K562 (cell line): ENCODE measurements around the gene RGS7BP. TPM values are rescaled to one million over a fixed set of nuclear protein-coding genes. Genes with fewer than 3 reads are reported as not detected.

Experiments used
- ATAC-seq: fragments of 200-7000 bp; cut with Tn5 transposase; 3 replicates; pipeline ENCODE4 v1.9.1; 2020; ENCODE audit warnings: moderate library complexity
- BruUV-seq: library from RNA; stranded (reverse); fragments of 400-500 nt; replicated peaks from 2 replicates; lab custom pipeline; 2021; lab: Mats Ljungman, UMichigan
- CTCF ChIA-PET: fragments of 300-600 bp; formaldehyde crosslinking; extraction: SDS; loops from one replicate; lab custom pipeline; 2021; ENCODE audit warnings: low intra/inter-chr PET ratio; lab: Yijun Ruan, JAX
- POLR2A ChIA-PET: fragments of 300-600, 350-650 bp; sonication (Branson Sonifier 250); formaldehyde crosslinking; extraction: SDS; loops from one replicate; lab custom pipeline; 2021; ENCODE audit warnings: antibody characterized with exemption, inconsistent platforms; lab: Yijun Ruan, JAX
- DNase-seq, 4 experiments: peaks; one replicate each; pipeline versions ENCODE4 v3.0.0 to v3.0.0-alpha.2; 2011 to 2018; ENCODE audit warnings: low spot score in 3 of 4, mixed read lengths in 3 of 4; ENCODE audit errors: extremely low read depth in 1 of 4
- FAIRE-seq: peaks from 2 replicates; lab custom pipeline; 2011; peaks lifted over from hg19 to GRCh38; lab: Jason Lieb, UNC
- H2AFZ ChIP-seq: 2 replicates; pipeline ENCODE4 v1.6.0; 2011; ENCODE audit warnings: low read depth, low read length, control low read depth, inconsistent platforms
- H3K27ac ChIP-seq: fragments of 200-600 bp; 3 replicates; pipeline ENCODE4 v1.8.0; 2011; ENCODE audit warnings: low read depth, mild to moderate bottlenecking, control low read depth, inconsistent platforms, low read length, moderate library complexity, mixed read lengths; ENCODE audit errors: extremely low read depth
- H3K27me3 ChIP-seq, 2 experiments: fragments of 300-600 bp in 1 of 2; 2 replicates in 1 of 2; 3 replicates in 1 of 2; pipeline versions ENCODE4 v1.6.0 to v1.8.0; 2011; ENCODE audit warnings: inconsistent platforms in 2 of 2, low read length in 2 of 2, mild to moderate bottlenecking in 1 of 2, mixed read lengths in 1 of 2, moderate library complexity in 1 of 2; ENCODE audit not compliant: control insufficient read depth in 2 of 2, insufficient read depth in 2 of 2
- H3K36me3 ChIP-seq: fragments of 300-600 bp; 3 replicates; pipeline ENCODE4 v1.8.0; 2011; ENCODE audit warnings: mild to moderate bottlenecking, low read length, inconsistent platforms; ENCODE audit not compliant: control insufficient read depth, insufficient read depth
- H3K4me1 ChIP-seq, 2 experiments: fragments of 200-600 bp in 1 of 2; replicated peaks in 1 of 2; 2 replicates in 1 of 2; 3 replicates in 1 of 2; pipeline versions ENCODE4 v1.5.1 to v1.8.0; 2011; ENCODE audit warnings: inconsistent platforms in 2 of 2, low read length in 2 of 2, mild to moderate bottlenecking in 1 of 2, mixed read lengths in 1 of 2, moderate library complexity in 1 of 2; ENCODE audit not compliant: control insufficient read depth in 2 of 2, insufficient read depth in 2 of 2
- H3K4me2 ChIP-seq: 2 replicates; pipeline ENCODE4 v1.6.1; 2011; ENCODE audit warnings: low read length, control low read depth, inconsistent platforms, mixed read lengths; ENCODE audit not compliant: insufficient read depth
- H3K4me3 ChIP-seq: fragments of 200-600 bp; sonication (generic), shearing (Covaris generic); 2 replicates; pipeline ENCODE4 v1.5.1; 2016; ENCODE audit warnings: control low read depth, inconsistent platforms
- H3K79me2 ChIP-seq: fragments of 200-600 bp; 3 replicates; pipeline ENCODE4 v1.8.0; 2011; ENCODE audit warnings: low read length, inconsistent platforms; ENCODE audit not compliant: control insufficient read depth, insufficient read depth
- H3K9ac ChIP-seq, 2 experiments: 2 replicates each; pipeline versions ENCODE4 v1.6.0 to v1.6.1; 2011; ENCODE audit warnings: low read depth in 2 of 2, low read length in 2 of 2, control low read depth in 1 of 2, inconsistent platforms in 1 of 2, mild to moderate bottlenecking in 1 of 2, mixed read lengths in 1 of 2; ENCODE audit not compliant: insufficient read depth in 1 of 2
- H3K9me1 ChIP-seq: one replicate; pipeline ENCODE4 v1.6.0; 2011; ENCODE audit warnings: inconsistent platforms, mild to moderate bottlenecking, low read length, moderate library complexity; ENCODE audit not compliant: control insufficient read depth, insufficient read depth
- H3K9me3 ChIP-seq: replicated peaks from 2 replicates; pipeline ENCODE4 v1.5.1; 2011; ENCODE audit warnings: low read depth, low read length, inconsistent platforms; ENCODE audit not compliant: control insufficient read depth, insufficient read depth
- H4K20me1 ChIP-seq: replicated peaks from 2 replicates; pipeline ENCODE4 v1.6.1; 2011; ENCODE audit warnings: low read length, inconsistent platforms, mixed read lengths; ENCODE audit not compliant: control insufficient read depth, insufficient read depth
- CCNT2 ChIP-seq: IDR thresholded peaks from 2 replicates; pipeline ENCODE4 v1.6.1; 2011; ENCODE audit warnings: borderline replicate concordance, low read depth, mild to moderate bottlenecking, moderate library complexity, mixed read lengths, low read length; ENCODE audit not compliant: insufficient read length; ENCODE audit errors: extremely low read depth
- EZH2 ChIP-seq: IDR thresholded peaks from 2 replicates; pipeline ENCODE4 v1.6.1; 2012; ENCODE audit warnings: low read depth, mild to moderate bottlenecking, inconsistent platforms, low read length, borderline replicate concordance
- GTF2E2 ChIP-seq: fragments of 200-800 bp; sonication (Bioruptor generic); IDR thresholded peaks from 2 replicates; pipeline ENCODE4 v1.6.1; 2016; ENCODE audit warnings: missing genetic modification characterization, missing compliant biosample characterization
- IRF2 ChIP-seq: sonication (generic); formaldehyde crosslinking; IDR thresholded peaks from 2 replicates; pipeline ENCODE4 v1.8.1; 2022; ENCODE audit warnings: mild to moderate bottlenecking, missing genetic modification reagents
- NCOA6 ChIP-seq: fragments of 450-650 bp; IDR thresholded peaks from 2 replicates; pipeline ENCODE4 v1.6.1; 2017; ENCODE audit warnings: mild to moderate bottlenecking
- PHB ChIP-seq: fragments of 250-450 bp; sonication (Bioruptor Pico); IDR thresholded peaks from 2 replicates; pipeline ENCODE4 v1.5.0; 2021
- TAF1 ChIP-seq: IDR thresholded peaks from 2 replicates; pipeline ENCODE4 v1.6.1; 2011; ENCODE audit warnings: mild to moderate bottlenecking, low read length, moderate library complexity; ENCODE audit not compliant: insufficient read depth, control insufficient read depth, severe bottlenecking; ENCODE audit errors: extremely low read depth
- ZNF445 ChIP-seq: fragments of 250-450 bp; sonication (Bioruptor Pico); IDR thresholded peaks from 2 replicates; pipeline ENCODE4 v1.4.0; 2020; ENCODE audit warnings: low read depth, mild to moderate bottlenecking, moderate library complexity
- ZNF77 ChIP-seq: fragments of 250-450 bp; sonication (Bioruptor Pico); IDR thresholded peaks from 2 replicates; pipeline ENCODE4 v1.5.0; 2020
- WGBS: fragments of 100-300 bp; shearing (Covaris generic); methylation state at CpG from one replicate; pipeline ENCODE4 v1.1.6; 2016; ENCODE audit warnings: low coverage, mixed read lengths; ENCODE audit not compliant: insufficient coverage; ENCODE audit errors: missing lambda C conversion rate; 5-methylcytosine and 5-hydroxymethylcytosine counted together
- in situ Hi-C: fragments of 300-500 bp; cut with MboI; formaldehyde crosslinking; loops from 4 replicates; pipeline ENCODE4 v1.15.0; 2018; ENCODE audit warnings: inconsistent platforms, mixed read lengths
- intact Hi-C: fragments of 100-400 bp; cut with micrococcal nuclease; formaldehyde crosslinking; loops from 2 replicates; pipeline ENCODE4 v1.14.2; 2022
- polyA plus RNA-seq, 8 experiments: library from polyadenylated mRNA; depleted of rRNA in 4 of 8; stranded (reverse) in 5 of 8; unstranded in 3 of 8; fragments of >200 nt; fragmentation: Nextera tagmentation in 2 of 8; fragmentation: Illumina TruSeq in 1 of 8; extraction: Ambion mirVana in 2 of 8; extraction: Trizol in 1 of 8; gene quantifications; 2 replicates each; pipeline versions ENCODE4 v1.2.1 to v1.2.3, GENCODE V29; 2011 to 2014; ENCODE audit warnings: inconsistent platforms in 1 of 8, missing spikeins in 1 of 8
- total RNA-seq, 7 experiments: library from RNA; depleted of rRNA in 6 of 7; stranded (reverse); fragments of >200 nt in 6 of 7; fragmentation: Illumina TruSeq in 2 of 7; extraction: Trizol in 2 of 7; gene quantifications; 2 replicates each; pipeline versions ENCODE4 v1.2.1 to v1.2.3, GENCODE V29; 2011 to 2021; ENCODE audit warnings: low replicate concordance in 1 of 7
- TF ChIP-seq, protein P1 (sequence below): sonication (generic); formaldehyde crosslinking; IDR thresholded peaks from 2 replicates; pipeline ENCODE4 v1.9.0; 2022; ENCODE audit warnings: mild to moderate bottlenecking, missing genetic modification reagents
- TF ChIP-seq, protein P2 (sequence below): fragments of 250-450 bp; sonication (Bioruptor Pico); IDR thresholded peaks from 2 replicates; pipeline ENCODE4 v1.8.0; 2022; ENCODE audit warnings: inconsistent platforms
- TF ChIP-seq, protein P3 (sequence below), 2 experiments: fragments of 450-650 bp; IDR thresholded peaks; 2 replicates each; pipeline ENCODE4 v1.6.1; 2016
- TF ChIP-seq, protein P4 (sequence below): fragments of 200-800 bp; sonication (Bioruptor generic); IDR thresholded peaks from 2 replicates; pipeline ENCODE4 v1.6.1; 2017; ENCODE audit warnings: missing genetic modification characterization, missing compliant biosample characterization
- TF ChIP-seq, protein P5 (sequence below): fragments of 450-650 bp; IDR thresholded peaks from 2 replicates; pipeline ENCODE4 v1.6.1; 2018; ENCODE audit warnings: mild to moderate bottlenecking, low read depth; ENCODE audit not compliant: partially characterized antibody

RGS7BP gene
- total and polyA plus RNA-seq, 9 of the 15 experiments (the other 6 are each of a cell fraction or from before 2014, with no cell fraction given), result not detected

DNA sequence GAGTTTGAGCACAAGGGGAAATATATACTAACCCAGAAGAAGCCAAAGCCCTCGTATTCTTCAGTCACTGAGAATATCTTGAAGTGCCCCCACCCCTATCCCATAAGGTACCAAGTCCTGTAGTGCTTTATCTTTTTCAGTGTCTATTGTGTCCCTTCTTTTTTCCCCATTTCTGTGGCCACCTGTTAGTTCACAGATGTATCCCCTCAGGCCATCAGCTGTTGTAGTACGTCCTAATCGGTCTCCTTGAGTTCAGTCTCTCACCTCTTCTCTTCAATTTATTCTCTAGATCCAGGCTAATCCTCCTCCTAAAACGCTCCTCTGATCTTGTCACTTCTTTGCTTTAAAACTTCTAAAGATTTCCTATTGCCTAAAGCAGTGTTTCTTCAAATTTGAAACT lies 10.4 kb downstream of the RGS7BP start (continued):
- TF ChIP-seq TAF1 (no peak), ZNF77 (CRISPR knock-in tag) (no peak), CCNT2 (no peak), GTF2E2 (tag) (no peak)
- TF ChIP-seq, protein P1, sequence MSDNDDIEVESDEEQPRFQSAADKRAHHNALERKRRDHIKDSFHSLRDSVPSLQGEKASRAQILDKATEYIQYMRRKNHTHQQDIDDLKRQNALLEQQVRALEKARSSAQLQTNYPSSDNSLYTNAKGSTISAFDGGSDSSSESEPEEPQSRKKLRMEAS, result no peak
- TF ChIP-seq, protein P2, sequence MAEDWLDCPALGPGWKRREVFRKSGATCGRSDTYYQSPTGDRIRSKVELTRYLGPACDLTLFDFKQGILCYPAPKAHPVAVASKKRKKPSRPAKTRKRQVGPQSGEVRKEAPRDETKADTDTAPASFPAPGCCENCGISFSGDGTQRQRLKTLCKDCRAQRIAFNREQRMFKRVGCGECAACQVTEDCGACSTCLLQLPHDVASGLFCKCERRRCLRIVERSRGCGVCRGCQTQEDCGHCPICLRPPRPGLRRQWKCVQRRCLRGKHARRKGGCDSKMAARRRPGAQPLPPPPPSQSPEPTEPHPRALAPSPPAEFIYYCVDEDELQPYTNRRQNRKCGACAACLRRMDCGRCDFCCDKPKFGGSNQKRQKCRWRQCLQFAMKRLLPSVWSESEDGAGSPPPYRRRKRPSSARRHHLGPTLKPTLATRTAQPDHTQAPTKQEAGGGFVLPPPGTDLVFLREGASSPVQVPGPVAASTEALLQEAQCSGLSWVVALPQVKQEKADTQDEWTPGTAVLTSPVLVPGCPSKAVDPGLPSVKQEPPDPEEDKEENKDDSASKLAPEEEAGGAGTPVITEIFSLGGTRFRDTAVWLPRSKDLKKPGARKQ, result no peak

DNA sequence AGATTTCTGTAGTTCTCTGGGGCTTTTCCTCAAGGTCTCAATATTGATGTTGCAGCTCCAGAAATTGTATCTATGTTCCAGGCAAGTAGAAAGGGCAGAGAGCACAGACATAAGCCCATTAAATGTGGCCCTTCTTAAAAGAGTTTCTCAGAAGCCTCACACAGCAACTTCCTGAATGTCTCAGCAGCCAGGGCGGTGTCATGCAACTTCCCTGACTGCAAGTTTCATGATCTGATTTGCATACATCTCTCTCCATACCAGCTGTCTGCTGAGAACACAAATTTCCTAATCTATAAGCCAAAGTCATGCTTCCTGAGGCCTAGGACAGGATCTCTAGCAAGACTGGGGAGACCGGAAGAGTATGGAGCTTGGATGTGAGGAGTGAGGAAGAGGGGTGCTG lies 13.0 kb downstream of the RGS7BP start:
- no TSS peak for BruUV-seq
- Histone ChIP-seq H3K9me3 (no peaks in the 10 kb centered on the region), H2AFZ (no peak overlapping the region), H3K27ac (no peak overlapping the region), H3K4me2 (no peak overlapping the region), H3K4me3 (no peak overlapping the region), H3K4me1 (no peaks in the 10 kb centered on the region), H3K9ac (no peak overlapping the region), H3K79me2 (no peaks in the 10 kb centered on the region), H4K20me1 (no peaks in the 10 kb centered on the region), H3K9me1 (no peaks in the 10 kb centered on the region), H3K36me3 (no peaks in the 10 kb centered on the region), H3K27me3 (no peaks in the 10 kb centered on the region)
- in situ Hi-C loops (no loop called here), intact Hi-C loops (no loop called here)
- DNase-seq, result no peak
- no peak for ATAC-seq
- ChIA-PET CTCF (no interaction called here), POLR2A (interaction anchor here (1.2 kb wide), 1 partner anchor 12 kb away, joined by 3 read pairs; no protein-coding TSS in a partner anchor)
- no peak for FAIRE-seq
- WGBS, result 0% methylated on average over 2 of the region's 2 CpGs
- TF ChIP-seq PHB, result no peak
- TF ChIP-seq, protein P3, sequence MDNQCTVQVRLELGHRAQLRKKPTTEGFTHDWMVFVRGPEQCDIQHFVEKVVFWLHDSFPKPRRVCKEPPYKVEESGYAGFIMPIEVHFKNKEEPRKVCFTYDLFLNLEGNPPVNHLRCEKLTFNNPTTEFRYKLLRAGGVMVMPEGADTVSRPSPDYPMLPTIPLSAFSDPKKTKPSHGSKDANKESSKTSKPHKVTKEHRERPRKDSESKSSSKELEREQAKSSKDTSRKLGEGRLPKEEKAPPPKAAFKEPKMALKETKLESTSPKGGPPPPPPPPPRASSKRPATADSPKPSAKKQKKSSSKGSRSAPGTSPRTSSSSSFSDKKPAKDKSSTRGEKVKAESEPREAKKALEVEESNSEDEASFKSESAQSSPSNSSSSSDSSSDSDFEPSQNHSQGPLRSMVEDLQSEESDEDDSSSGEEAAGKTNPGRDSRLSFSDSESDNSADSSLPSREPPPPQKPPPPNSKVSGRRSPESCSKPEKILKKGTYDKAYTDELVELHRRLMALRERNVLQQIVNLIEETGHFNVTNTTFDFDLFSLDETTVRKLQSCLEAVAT (IDR thresholded peaks at IDR 0.05), result no peak
- no peak for TF ChIP-seq ZNF77 (CRISPR knock-in tag)
- TF ChIP-seq EZH2, result no peak
- no peak for TF ChIP-seq IRF2 (CRISPR knock-in tag)
- no peak for TF ChIP-seq NCOA6
- TF ChIP-seq, protein P1, result no peak
- TF ChIP-seq, protein P4, sequence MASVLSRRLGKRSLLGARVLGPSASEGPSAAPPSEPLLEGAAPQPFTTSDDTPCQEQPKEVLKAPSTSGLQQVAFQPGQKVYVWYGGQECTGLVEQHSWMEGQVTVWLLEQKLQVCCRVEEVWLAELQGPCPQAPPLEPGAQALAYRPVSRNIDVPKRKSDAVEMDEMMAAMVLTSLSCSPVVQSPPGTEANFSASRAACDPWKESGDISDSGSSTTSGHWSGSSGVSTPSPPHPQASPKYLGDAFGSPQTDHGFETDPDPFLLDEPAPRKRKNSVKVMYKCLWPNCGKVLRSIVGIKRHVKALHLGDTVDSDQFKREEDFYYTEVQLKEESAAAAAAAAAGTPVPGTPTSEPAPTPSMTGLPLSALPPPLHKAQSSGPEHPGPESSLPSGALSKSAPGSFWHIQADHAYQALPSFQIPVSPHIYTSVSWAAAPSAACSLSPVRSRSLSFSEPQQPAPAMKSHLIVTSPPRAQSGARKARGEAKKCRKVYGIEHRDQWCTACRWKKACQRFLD, result no peak
- TF ChIP-seq ZNF445 (CRISPR knock-in tag), result no peak
- TF ChIP-seq, protein P5, sequence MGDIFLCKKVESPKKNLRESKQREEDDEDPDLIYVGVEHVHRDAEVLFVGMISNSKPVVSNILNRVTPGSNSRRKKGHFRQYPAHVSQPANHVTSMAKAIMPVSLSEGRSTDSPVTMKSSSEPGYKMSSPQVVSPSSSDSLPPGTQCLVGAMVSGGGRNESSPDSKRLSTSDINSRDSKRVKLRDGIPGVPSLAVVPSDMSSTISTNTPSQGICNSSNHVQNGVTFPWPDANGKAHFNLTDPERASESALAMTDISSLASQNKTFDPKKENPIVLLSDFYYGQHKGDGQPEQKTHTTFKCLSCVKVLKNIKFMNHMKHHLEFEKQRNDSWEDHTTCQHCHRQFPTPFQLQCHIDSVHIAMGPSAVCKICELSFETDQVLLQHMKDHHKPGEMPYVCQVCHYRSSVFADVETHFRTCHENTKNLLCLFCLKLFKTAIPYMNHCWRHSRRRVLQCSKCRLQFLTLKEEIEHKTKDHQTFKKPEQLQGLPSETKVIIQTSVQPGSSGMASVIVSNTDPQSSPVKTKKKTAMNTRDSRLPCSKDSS, result no peak
